Osteoblast (primary cell): ENCODE data around the gene CORO2B. TPM values are rescaled to one million over a fixed set of nuclear protein-coding genes. Genes with fewer than 3 reads are reported as not detected.

Experiments
- DNase-seq: peaks from one replicate; pipeline ENCODE4 v3.0.0; 2011; ENCODE audit warnings: low spot score, mixed read lengths; ENCODE audit not compliant: insufficient read length; ENCODE audit errors: missing footprints
- H2AFZ ChIP-seq: 2 replicates; pipeline ENCODE4 v1.6.0; 2011; ENCODE audit warnings: mild to moderate bottlenecking, low read length
- H3K27ac ChIP-seq: 2 replicates; pipeline ENCODE4 v1.5.1; 2011; ENCODE audit warnings: mild to moderate bottlenecking, low read depth, low read length, moderate library complexity
- H3K27me3 ChIP-seq: 2 replicates; pipeline ENCODE4 v1.6.0; 2012; ENCODE audit warnings: mild to moderate bottlenecking, control low read depth, inconsistent platforms, low read length, moderate library complexity; ENCODE audit not compliant: insufficient read depth
- H3K36me3 ChIP-seq: 2 replicates; pipeline ENCODE4 v1.5.1; 2011; ENCODE audit warnings: mild to moderate bottlenecking, low read length, control low read depth, moderate library complexity; ENCODE audit not compliant: insufficient read depth
- H3K4me1 ChIP-seq: 2 replicates; pipeline ENCODE4 v1.5.1; 2011; ENCODE audit warnings: mild to moderate bottlenecking, low read length, control low read depth, moderate library complexity; ENCODE audit not compliant: insufficient read depth
- H3K4me2 ChIP-seq: 2 replicates; pipeline ENCODE4 v1.6.0; 2011; ENCODE audit warnings: mild to moderate bottlenecking, low read length; ENCODE audit not compliant: insufficient read depth
- H3K4me3 ChIP-seq: fragments of 200-600 bp; sonication (generic); 3 replicates; pipeline ENCODE4 v1.5.1; 2012; ENCODE audit warnings: mild to moderate bottlenecking, low read length, inconsistent platforms; ENCODE audit not compliant: insufficient read depth
- H3K79me2 ChIP-seq: 2 replicates; pipeline ENCODE4 v1.6.0; 2012; ENCODE audit warnings: mild to moderate bottlenecking, low read length, control low read depth, inconsistent platforms; ENCODE audit not compliant: insufficient read depth
- H3K9me3 ChIP-seq: 2 replicates; pipeline ENCODE4 v1.5.1; 2011; ENCODE audit warnings: low read depth, low read length, control low read depth
- H4K20me1 ChIP-seq: 2 replicates; pipeline ENCODE4 v1.6.0; 2012; ENCODE audit warnings: mild to moderate bottlenecking, low read length, control low read depth; ENCODE audit not compliant: insufficient read depth
- CTCF ChIP-seq: IDR thresholded peaks from 2 replicates; pipeline ENCODE4 v1.5.1; 2011; ENCODE audit warnings: mild to moderate bottlenecking, low read depth, low read length, moderate library complexity; ENCODE audit errors: extremely low read depth
- total RNA-seq: library from RNA; depleted of rRNA; stranded (reverse); fragments of >200 nt; gene quantifications from 2 replicates; pipeline ENCODE4 v1.2.3, GENCODE V29; 2012

CORO2B gene
- total RNA-seq, 1 donor = 10.5 TPM

GRCh38 chr15:68542348-68542747 is 36.4 kb upstream of the CORO2B start:
- H3K27ac ChIP-seq = peak overlapping the region; percentile 93

DNA sequence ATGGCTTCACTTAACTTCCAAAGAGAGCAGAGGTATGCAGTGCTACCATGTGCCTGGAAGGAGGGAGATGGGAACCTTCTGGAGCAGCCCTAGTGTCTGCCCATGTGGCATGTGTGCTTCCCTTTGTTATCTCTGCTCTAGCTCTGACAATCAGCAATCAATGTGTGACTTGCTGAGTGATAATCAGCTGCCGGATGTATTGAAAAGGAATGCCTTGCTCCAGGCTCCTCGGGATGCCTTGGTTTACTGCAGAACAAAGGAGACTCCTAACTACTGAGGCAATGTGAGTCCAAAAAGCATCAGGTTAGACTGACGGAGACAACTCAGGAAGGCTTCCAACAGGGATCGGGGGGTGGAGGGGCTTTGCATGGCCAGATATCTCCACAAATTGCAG is 36.0 kb upstream of the CORO2B start:
- TF ChIP-seq CTCF = no peak
- no peaks in the 10 kb centered on the region for H3K79me2 ChIP-seq
- no peak overlapping the region for H3K4me2 ChIP-seq
- H3K27ac ChIP-seq = peak overlapping the region; percentile 93
- H3K4me3 ChIP-seq = no peak overlapping the region
- peaks cover 19% of the 10 kb centered on the region for H3K4me1 ChIP-seq
- no peaks in the 10 kb centered on the region for H3K27me3 ChIP-seq
- H3K9me3 ChIP-seq = peaks cover 4% of the 10 kb centered on the region
- no peak overlapping the region for H2AFZ ChIP-seq
- no peaks in the 10 kb centered on the region for H3K36me3 ChIP-seq
- DNase-seq = no peak
- H4K20me1 ChIP-seq = no peaks in the 10 kb centered on the region

More at GRCh38 chr15:68542348-68542747, 36.4 kb upstream of the CORO2B start:
- no peak for TF ChIP-seq CTCF
- H3K4me2 ChIP-seq = no peak overlapping the region
- H4K20me1 ChIP-seq = no peaks in the 10 kb centered on the region
- no peak overlapping the region for H2AFZ ChIP-seq
- H3K4me3 ChIP-seq = no peak overlapping the region
- H3K36me3 ChIP-seq = no peaks in the 10 kb centered on the region
- no peaks in the 10 kb centered on the region for H3K79me2 ChIP-seq
- no peak for DNase-seq
- peaks cover 4% of the 10 kb centered on the region for H3K9me3 ChIP-seq
- H3K4me1 ChIP-seq = peaks cover 21% of the 10 kb centered on the region
- H3K27me3 ChIP-seq = no peaks in the 10 kb centered on the region

GRCh38 chr15:68543165-68544008 is 35.4 kb upstream of the CORO2B start:
- Histone ChIP-seq H4K20me1 (no peaks in the 10 kb centered on the region), H3K4me3 (no peak overlapping the region), H3K36me3 (no peaks in the 10 kb centered on the region), H3K9me3 (peaks cover 4% of the 10 kb centered on the region), H3K27me3 (no peaks in the 10 kb centered on the region), H2AFZ (no peak overlapping the region), H3K4me1 (peaks cover 19% of the 10 kb centered on the region), H3K4me2 (peak overlapping the region; percentile 51), H3K79me2 (no peaks in the 10 kb centered on the region), H3K27ac (peak overlapping the region; percentile 93)
- no peak for TF ChIP-seq CTCF
- DNase-seq = peak; percentile 93

GRCh38 chr15:68546318-68546717 is 32.5 kb upstream of the CORO2B start:
- no peak overlapping the region for H3K4me2 ChIP-seq
- no peak overlapping the region for H3K27ac ChIP-seq
- H3K79me2 ChIP-seq = no peaks in the 10 kb centered on the region
- H3K9me3 ChIP-seq = no peaks in the 10 kb centered on the region
- DNase-seq = no peak
- H3K4me3 ChIP-seq = no peak overlapping the region
- peaks cover 19% of the 10 kb centered on the region for H3K4me1 ChIP-seq
- no peak for TF ChIP-seq CTCF
- no peaks in the 10 kb centered on the region for H4K20me1 ChIP-seq
- H3K36me3 ChIP-seq = no peaks in the 10 kb centered on the region
- no peak overlapping the region for H2AFZ ChIP-seq
- H3K27me3 ChIP-seq = no peaks in the 10 kb centered on the region
